Hepatocyte (in vitro differentiated cells): Measurements from ENCODE around the gene ASTN2. TPM values are rescaled to one million over a fixed set of nuclear protein-coding genes. Genes with fewer than 3 reads are reported as not detected.
A peak's percentile ranks its signal among the peaks of the same experiment; 100 is the strongest.
"Not testable (repeated sequence)": the region's sequence is repeated elsewhere in the genome, so short reads cannot be mapped to it uniquely, and the experiment has no call there.

Source experiments
- DNase-seq: peaks from one replicate; pipeline ENCODE4 v3.0.0-alpha.2; 2016; ENCODE audit warnings: low spot score
- H2AFZ ChIP-seq: fragments of 200-600 bp; sonication (generic); 2 replicates; pipeline ENCODE4 v1.6.0; 2016; ENCODE audit warnings: antibody characterized with exemption, mild to moderate bottlenecking
- H3K27ac ChIP-seq: fragments of 200-600 bp; sonication (generic); 2 replicates; pipeline ENCODE4 v1.5.1; 2016; ENCODE audit warnings: mild to moderate bottlenecking
- H3K27me3 ChIP-seq: fragments of 200-600 bp; sonication (generic); 2 replicates; pipeline ENCODE4 v1.6.1; 2016
- H3K36me3 ChIP-seq: fragments of 200-600 bp; sonication (generic); replicated peaks from 2 replicates; pipeline ENCODE4 v1.5.1; 2016; ENCODE audit warnings: low read depth; ENCODE audit not compliant: insufficient read depth
- H3K4me1 ChIP-seq: fragments of 200-600 bp; sonication (generic); 2 replicates; pipeline ENCODE4 v1.5.1; 2016; ENCODE audit warnings: mild to moderate bottlenecking, moderate library complexity; ENCODE audit not compliant: insufficient read depth
- H3K4me2 ChIP-seq: fragments of 200-600 bp; sonication (generic); 2 replicates; pipeline ENCODE4 v1.6.0; 2016
- H3K4me3 ChIP-seq: fragments of 200-600 bp; sonication (generic); 2 replicates; pipeline ENCODE4 v1.5.1; 2016; ENCODE audit warnings: mild to moderate bottlenecking
- H3K79me2 ChIP-seq: fragments of 200-600 bp; sonication (generic); 2 replicates; pipeline ENCODE4 v1.6.0; 2017; ENCODE audit warnings: mild to moderate bottlenecking
- H3K9me2 ChIP-seq: fragments of 200-600 bp; sonication (generic); replicated peaks from 2 replicates; pipeline ENCODE4 v1.6.0; 2017; ENCODE audit warnings: mild to moderate bottlenecking; ENCODE audit not compliant: insufficient read depth
- H3K9me3 ChIP-seq: fragments of 200-600 bp; sonication (generic); 2 replicates; pipeline ENCODE4 v1.5.1; 2016; ENCODE audit warnings: low read depth, mild to moderate bottlenecking
- H4K20me1 ChIP-seq: fragments of 200-600 bp; sonication (generic); 2 replicates; pipeline ENCODE4 v1.6.0; 2016; ENCODE audit warnings: mild to moderate bottlenecking; ENCODE audit not compliant: insufficient read depth, poor library complexity, severe bottlenecking
- EZH2 ChIP-seq: fragments of 200-600 bp; sonication (generic); IDR thresholded peaks from 2 replicates; pipeline ENCODE4 v1.6.1; 2016; ENCODE audit warnings: antibody characterized with exemption, mild to moderate bottlenecking, borderline replicate concordance
- EZH2phosphoT487 ChIP-seq: fragments of 200-600 bp; sonication (generic); IDR thresholded peaks from one replicate; pipeline ENCODE4 v1.6.1; 2018; ENCODE audit warnings: antibody characterized with exemption, mild to moderate bottlenecking, low read depth, moderate library complexity; ENCODE audit not compliant: unreplicated experiment, severe bottlenecking
- WGBS: methylation state at CpG from one replicate; pipeline ENCODE4 v1.1.6; 2016; ENCODE audit warnings: low lambda C conversion rate; ENCODE audit errors: missing lambda C conversion rate; 5-methylcytosine and 5-hydroxymethylcytosine counted together
- polyA plus RNA-seq: library from polyadenylated mRNA; unstranded; fragments of >200 nt; fragmentation: Nextera tagmentation; extraction: Ambion mirVana; gene quantifications from 2 replicates; pipeline ENCODE4 v1.2.1, GENCODE V29; 2016
- total RNA-seq: library from RNA; depleted of rRNA; stranded (reverse); fragments of >200 nt; gene quantifications from 2 replicates; pipeline ENCODE4 v1.2.3, GENCODE V29; 2014
- TF ChIP-seq, protein P1 (sequence below): fragments of 200-600 bp; sonication (generic); IDR thresholded peaks from 2 replicates; pipeline ENCODE4 v1.5.1; 2016; ENCODE audit warnings: antibody characterized with exemption, mild to moderate bottlenecking; ENCODE audit not compliant: poor library complexity

ASTN2 gene
- total and polyA plus RNA-seq, 2 experiments from 2014 or later: 6.4 to 8.4 TPM

- Histone ChIP-seq H3K9me3 (no peaks in the 10 kb centered on the region), H3K4me2 (peak overlapping the region; percentile 37), H2AFZ (no peak overlapping the region), H3K4me3 (no peak overlapping the region), H3K27ac (peak overlapping the region; percentile 89), H3K4me1 (peaks cover 6% of the 10 kb centered on the region), H3K27me3 (no peaks in the 10 kb centered on the region), H4K20me1 (no peaks in the 10 kb centered on the region), H3K9me2 (no peaks in the 10 kb centered on the region), H3K36me3 (no peaks in the 10 kb centered on the region), H3K79me2 (no peaks in the 10 kb centered on the region)
- TF ChIP-seq, protein P1, sequence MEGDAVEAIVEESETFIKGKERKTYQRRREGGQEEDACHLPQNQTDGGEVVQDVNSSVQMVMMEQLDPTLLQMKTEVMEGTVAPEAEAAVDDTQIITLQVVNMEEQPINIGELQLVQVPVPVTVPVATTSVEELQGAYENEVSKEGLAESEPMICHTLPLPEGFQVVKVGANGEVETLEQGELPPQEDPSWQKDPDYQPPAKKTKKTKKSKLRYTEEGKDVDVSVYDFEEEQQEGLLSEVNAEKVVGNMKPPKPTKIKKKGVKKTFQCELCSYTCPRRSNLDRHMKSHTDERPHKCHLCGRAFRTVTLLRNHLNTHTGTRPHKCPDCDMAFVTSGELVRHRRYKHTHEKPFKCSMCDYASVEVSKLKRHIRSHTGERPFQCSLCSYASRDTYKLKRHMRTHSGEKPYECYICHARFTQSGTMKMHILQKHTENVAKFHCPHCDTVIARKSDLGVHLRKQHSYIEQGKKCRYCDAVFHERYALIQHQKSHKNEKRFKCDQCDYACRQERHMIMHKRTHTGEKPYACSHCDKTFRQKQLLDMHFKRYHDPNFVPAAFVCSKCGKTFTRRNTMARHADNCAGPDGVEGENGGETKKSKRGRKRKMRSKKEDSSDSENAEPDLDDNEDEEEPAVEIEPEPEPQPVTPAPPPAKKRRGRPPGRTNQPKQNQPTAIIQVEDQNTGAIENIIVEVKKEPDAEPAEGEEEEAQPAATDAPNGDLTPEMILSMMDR: no peak
- TF ChIP-seq EZH2 (no peak), EZH2phosphoT487 (no peak)
- peak; percentile 70 for DNase-seq
- WGBS: 52% methylated on average over 5 of the region's 5 CpGs
These were observed 577.6 kb downstream of the ASTN2 start for GRCh38 chr9:116837018-116837989.

DNA sequence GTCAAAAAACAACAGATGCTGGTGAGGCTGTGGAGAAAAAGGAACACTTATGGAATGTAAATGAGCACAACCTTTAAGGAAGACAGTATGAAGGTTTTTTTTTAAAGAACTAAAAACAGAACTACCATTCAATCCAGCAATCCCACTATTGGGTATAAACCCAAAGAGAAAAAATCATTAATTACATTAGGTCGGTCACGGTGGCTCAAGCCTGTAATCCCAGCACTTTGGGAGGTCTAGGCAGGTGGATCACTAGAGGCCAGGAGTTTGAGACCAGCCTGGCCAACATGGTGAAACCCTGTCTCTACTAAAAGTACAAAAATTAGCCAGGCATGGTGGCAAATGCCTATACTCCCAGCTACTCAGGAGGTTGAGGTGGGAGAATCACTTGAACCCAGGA is 584.5 kb downstream of the ASTN2 start:
- not testable (repeated sequence) for H3K9me3 ChIP-seq, H3K27me3 ChIP-seq, H3K4me1 ChIP-seq, H4K20me1 ChIP-seq, H3K27ac ChIP-seq, DNase-seq, H3K4me2 ChIP-seq, H3K4me3 ChIP-seq, H3K79me2 ChIP-seq, H3K9me2 ChIP-seq, H2AFZ ChIP-seq, H3K36me3 ChIP-seq
- WGBS: 73% methylated on average over 2 of the region's 2 CpGs

DNA sequence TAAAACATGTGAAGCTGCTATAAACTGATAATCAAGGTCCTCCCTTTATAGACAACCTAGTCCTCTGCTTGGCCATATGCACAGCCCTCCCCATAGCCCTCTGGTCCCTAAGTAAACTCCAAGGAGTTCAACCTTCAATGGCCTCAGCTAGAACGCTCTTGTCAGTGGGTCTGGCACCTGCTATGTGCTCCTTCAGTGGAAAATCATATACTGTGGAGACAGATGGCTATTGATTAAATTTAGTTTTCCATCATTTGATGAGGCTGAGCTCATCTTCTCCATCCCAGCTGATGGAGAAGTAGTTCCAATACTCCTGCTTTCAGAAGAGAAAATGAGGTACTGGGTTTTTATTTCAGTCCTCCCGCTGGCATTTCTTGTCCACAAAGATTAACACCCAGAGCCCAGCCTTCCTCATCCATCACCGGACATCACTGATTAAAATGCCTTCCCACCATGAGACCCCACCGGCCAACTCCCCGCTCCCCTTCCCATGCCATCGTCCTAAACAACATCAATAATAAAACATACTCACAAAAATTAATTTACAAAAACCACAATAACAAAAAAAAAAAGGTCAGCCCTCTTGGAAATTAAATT is 593.1 kb downstream of the ASTN2 start:
- Histone ChIP-seq H3K27me3 (no peaks in the 10 kb centered on the region), H3K9me2 (no peaks in the 10 kb centered on the region), H3K79me2 (no peaks in the 10 kb centered on the region), H2AFZ (no peak overlapping the region), H3K4me3 (no peak overlapping the region), H3K27ac (no peak overlapping the region), H3K9me3 (no peaks in the 10 kb centered on the region), H4K20me1 (no peaks in the 10 kb centered on the region), H3K36me3 (no peaks in the 10 kb centered on the region), H3K4me1 (no peaks in the 10 kb centered on the region), H3K4me2 (no peak overlapping the region)
- 94% methylated on average over 6 of the region's 6 CpGs for WGBS
- TF ChIP-seq EZH2phosphoT487: no peak
- no peak for TF ChIP-seq EZH2
- TF ChIP-seq, protein P1: no peak
- no peak for DNase-seq

GRCh38 chr9:116819116-116819515 is 595.7 kb downstream of the ASTN2 start:
- 88% methylated on average over 1 of the region's 1 CpG for WGBS
- H3K4me3 ChIP-seq: no peak overlapping the region
- TF ChIP-seq EZH2phosphoT487: no peak
- TF ChIP-seq EZH2: no peak
- TF ChIP-seq, protein P1: no peak
- H3K27ac ChIP-seq: no peak overlapping the region
- no peaks in the 10 kb centered on the region for H3K79me2 ChIP-seq
- H3K9me2 ChIP-seq: no peaks in the 10 kb centered on the region
- no peak overlapping the region for H3K4me2 ChIP-seq
- H3K27me3 ChIP-seq: peaks cover 9% of the 10 kb centered on the region
- no peaks in the 10 kb centered on the region for H3K9me3 ChIP-seq
- H2AFZ ChIP-seq: no peak overlapping the region
- no peaks in the 10 kb centered on the region for H4K20me1 ChIP-seq
- DNase-seq: no peak
- no peaks in the 10 kb centered on the region for H3K4me1 ChIP-seq
- no peaks in the 10 kb centered on the region for H3K36me3 ChIP-seq
